GM18951 (cell line): ENCODE measurements around the gene MTCL3.

Experiments
- POLR2A ChIP-seq: IDR thresholded peaks from 4 replicates; pipeline ENCODE4 v1.6.1; 2011; ENCODE audit warnings: mild to moderate bottlenecking; ENCODE audit not compliant: insufficient read length, insufficient read depth; ENCODE audit errors: extremely low read depth
- in situ Hi-C: fragments of 300-500 bp; cut with MboI; formaldehyde crosslinking; loops from one replicate; pipeline ENCODE4 v1.12.0; 2022; ENCODE audit warnings: low sequenced_read_pairs, mixed read lengths, inconsistent platforms; ENCODE audit not compliant: unreplicated experiment

The MTCL3 gene

DNA sequence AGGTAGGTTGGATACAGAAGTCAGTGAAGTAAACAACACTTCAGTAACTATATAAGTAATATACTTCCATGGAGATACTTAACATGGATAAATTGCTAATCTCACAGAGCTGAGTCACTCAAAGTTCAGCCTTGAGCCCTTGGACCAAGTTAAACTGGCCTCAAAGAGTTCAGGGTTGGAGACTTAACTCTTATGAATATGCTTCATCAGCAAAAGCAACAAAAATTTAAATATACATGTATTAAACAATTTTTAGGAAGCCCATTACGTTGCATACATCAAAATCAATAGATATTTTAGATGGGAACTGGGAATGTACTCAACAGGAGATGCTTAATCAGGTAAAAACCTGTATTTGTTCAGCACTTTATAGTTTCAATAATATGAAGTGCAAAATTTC is 12.2 kb downstream of the MTCL3 start:
- in situ Hi-C loops, result no loop called here

DNA sequence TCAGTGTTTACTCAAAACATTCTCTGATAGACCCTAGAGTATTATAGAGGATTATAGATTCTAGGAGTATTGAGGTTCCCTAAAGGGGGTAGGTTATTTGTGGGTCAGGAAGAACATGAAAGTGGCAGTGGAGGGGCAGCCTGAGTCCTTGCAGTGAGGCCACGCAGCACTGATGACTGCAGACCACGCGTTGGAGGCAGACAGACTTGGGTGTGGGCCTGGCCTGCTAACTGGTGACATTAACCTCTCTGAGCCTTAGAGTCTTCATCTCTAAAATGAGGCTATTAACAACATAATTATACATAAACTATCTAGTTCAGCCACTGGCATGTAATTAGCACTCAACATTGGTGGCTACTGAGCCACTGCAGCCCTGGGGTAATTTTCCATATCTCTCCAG is 16.1 kb downstream of the MTCL3 start:
- in situ Hi-C loops, result no loop called here
- no peak for TF ChIP-seq POLR2A

More for the DNA sequence above, 12.2 kb downstream of the MTCL3 start:
- TF ChIP-seq POLR2A, result no peak

- in situ Hi-C loops, result no loop called here
- no peak for TF ChIP-seq POLR2A
Measured at GRCh38 chr6:127497410-127497809, 21.7 kb downstream of the MTCL3 start.

DNA sequence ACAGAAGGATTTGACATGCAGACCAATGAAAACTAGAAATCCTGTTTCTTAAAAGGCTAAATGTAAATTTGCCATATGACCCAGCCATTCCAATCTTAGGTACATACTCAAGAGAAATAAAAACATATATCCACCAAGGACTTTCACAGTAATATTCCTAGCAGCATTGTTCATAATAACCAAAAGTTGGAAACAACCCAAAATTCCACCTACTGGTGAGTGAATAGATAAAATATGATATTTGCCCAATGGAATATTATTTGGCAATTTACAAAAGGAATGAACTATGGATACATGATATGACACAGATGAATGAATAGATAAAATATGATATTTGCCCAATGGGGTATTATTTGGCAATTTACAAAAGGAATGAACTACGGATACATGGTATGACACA is 22.7 kb downstream of the MTCL3 start:
- TF ChIP-seq POLR2A, result no peak
- in situ Hi-C loops, result no loop called here

DNA sequence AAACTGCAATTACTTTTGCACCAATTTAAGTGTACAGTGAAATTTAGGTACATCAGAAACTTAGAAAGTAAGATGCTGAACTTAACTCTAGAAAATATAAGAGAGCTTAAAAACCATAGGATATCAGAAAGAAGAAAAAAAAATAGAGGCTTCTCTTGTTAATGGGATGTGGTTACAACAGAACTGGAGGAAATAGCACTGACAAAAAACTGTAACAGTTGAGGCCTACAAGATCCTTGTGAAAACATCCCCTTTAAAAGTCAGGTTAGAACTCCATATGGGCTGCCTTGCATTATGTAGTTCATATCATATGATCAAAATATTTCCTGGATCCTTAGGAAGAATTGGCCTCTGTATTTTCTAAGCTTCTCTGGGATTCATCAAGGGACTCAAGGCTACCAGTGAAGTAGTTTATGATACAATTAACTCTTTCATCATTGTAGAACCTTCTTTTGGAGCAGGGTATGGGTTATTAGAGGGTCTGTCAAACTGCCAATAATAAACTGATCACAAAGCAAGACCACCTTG is 24.8 kb downstream of the MTCL3 start:
- in situ Hi-C loops, result no loop called here
- no peak for TF ChIP-seq POLR2A

GRCh38 chr6:127489248-127489647 is 29.9 kb downstream of the MTCL3 start:
- no peak for TF ChIP-seq POLR2A
- in situ Hi-C loops, result no loop called here

DNA sequence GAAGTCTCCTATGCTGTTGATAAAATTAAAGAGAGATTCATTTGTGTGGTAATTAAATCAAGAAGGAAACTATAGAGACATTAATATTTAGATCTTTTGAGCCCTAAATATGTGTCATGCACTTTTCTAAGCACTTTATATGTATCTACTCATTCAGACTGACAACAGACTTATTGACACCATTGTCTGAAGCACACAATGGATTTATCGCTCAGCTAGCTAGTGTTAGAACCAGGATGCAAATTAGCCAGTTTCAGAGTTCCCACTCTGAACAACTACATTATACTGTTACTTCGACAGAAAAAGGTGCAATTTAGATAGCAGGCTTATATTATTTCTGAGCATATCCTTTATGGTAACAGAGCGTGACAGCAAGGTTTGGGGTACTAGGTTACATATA is 32.2 kb downstream of the MTCL3 start:
- in situ Hi-C loops, result no loop called here

DNA sequence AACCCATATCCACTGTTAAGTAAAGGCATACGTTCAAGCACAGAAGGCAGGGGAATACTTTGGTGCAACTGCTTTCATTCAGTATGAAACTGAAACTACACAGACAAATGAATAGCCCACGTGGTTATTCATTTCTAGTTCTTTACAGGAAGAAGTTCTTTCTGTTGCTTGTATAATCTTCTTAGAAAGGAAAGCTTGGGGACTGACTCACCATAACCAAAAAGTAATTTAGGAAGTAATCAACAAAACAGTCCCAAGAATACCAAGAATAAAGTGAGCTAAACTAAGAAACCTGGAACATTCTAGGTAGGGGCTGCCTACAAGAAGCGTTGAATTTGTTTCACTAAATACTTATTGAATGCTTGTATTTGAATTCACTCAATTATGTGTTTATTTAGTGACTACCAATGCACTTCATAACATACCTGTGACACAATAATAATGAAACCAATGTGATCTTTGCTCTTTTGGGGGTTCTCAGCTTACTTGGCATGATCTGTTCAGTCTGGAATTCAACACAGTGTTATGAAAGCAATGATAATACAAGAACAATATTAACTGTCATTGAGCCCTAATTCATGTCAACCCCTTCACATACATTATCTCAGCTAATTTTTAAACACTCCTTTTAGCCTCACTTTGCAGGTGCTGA is 34.8 kb downstream of the MTCL3 start:
- in situ Hi-C loops, result no loop called here
- TF ChIP-seq POLR2A, result no peak

More for the DNA sequence above, 32.2 kb downstream of the MTCL3 start:
- no peak for TF ChIP-seq POLR2A

DNA sequence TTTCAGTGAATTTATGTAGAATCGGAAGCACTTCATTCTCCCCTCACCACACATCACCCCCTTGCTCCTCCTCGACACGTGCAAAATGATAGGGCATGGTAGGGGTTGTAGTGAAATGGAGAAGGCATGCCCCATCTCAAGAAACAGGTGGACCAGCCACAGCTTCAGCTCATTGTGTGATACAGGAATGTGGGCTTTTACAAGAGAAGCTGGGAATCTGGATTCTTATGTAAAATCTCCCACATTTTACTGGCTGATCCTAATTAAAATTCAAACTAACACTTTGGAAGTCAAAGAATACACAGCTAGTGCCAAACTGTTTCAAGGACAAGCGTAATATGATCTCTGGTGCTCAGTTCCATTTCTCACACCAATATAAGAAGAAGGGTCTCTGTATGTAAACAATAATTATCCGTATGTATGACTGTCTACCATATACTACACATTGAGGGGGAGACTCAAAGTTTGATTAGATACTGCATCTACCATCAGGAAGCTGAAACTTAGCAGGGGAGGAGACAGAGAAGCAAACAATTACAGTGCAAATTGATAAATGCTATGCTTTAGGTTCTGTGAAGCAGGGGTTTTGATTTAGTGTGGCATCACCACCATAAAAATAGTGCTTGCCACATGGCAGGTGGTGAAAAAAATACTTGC is 35.6 kb downstream of the MTCL3 start:
- TF ChIP-seq POLR2A, result no peak
- in situ Hi-C loops, result no loop called here

DNA sequence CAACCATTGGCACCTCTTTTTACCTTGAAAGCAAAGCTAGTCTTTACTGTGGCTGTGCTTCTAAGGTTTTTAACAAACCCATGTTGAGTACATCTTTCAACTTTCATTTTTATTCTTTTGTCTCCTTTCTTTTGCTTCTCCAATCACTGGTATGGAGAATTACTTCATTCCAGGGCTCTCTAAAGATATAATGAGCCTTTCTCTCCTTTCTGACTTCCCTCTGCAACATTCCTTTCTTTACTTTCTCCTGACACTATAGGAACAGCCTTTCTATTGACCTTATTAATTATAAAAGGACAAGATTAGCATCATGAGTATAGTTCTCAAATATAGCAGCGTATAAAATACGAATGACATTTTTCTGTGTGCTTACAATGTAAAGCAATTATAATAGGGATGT is 36.8 kb downstream of the MTCL3 start:
- no peak for TF ChIP-seq POLR2A
- in situ Hi-C loops, result no loop called here

DNA sequence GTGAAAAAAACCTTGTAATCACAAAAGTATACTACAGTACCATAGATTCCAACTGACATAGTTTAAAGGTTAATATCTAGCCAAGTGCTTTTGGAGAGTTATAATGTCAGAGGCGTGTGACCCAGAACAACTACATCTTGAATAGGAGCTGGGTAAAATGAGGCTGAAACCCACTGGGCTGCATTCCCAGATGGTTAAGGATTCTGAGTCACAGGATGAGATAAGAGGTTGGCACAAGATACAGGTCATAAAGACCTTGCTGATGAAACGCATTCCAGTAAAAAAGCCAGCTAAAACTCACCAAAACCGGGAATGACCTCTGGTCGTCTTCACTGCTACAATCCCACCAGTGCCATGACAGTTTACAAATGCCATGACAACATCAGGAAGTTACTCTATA is 37.5 kb downstream of the MTCL3 start:
- in situ Hi-C loops, result no loop called here
- no peak for TF ChIP-seq POLR2A

DNA sequence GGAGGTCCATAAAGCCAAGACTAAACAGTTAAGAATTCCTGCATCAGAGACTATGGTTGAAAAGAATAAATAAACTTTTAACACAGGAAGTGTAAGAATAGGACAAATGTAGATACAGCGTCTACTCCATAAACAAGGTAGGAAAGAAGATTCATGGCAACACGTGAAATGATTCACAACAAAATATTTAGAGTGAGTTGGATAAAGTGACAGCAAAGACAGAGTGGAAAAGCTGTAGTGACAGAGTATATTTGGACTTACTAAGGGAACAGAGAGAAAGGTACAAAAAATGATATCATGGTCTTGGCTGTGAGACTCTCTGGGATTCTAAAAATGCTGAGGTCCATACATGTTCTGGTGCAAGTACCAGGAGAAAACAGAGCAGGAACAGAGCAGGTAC is 38.0 kb downstream of the MTCL3 start:
- TF ChIP-seq POLR2A, result no peak
- in situ Hi-C loops, result no loop called here

DNA sequence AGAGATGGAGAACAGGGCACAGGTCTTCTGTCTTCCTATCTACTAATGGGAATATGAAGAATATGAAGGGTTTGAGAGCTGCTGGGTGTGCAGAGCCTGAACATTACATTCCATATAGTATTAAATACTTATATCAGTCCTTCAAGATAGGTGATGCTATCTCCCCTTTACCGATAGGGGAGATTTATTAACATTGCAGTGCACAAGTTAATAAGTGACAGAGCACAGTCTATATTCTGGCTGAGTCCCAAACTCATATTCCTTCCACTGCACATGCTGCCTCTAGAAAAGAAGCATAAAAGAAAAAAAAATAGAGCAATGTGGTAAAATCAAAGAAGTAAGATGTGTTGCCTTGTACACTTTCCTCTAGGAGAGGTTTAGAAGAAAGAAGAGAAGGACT is 41.5 kb downstream of the MTCL3 start:
- in situ Hi-C loops, result no loop called here
- no peak for TF ChIP-seq POLR2A

DNA sequence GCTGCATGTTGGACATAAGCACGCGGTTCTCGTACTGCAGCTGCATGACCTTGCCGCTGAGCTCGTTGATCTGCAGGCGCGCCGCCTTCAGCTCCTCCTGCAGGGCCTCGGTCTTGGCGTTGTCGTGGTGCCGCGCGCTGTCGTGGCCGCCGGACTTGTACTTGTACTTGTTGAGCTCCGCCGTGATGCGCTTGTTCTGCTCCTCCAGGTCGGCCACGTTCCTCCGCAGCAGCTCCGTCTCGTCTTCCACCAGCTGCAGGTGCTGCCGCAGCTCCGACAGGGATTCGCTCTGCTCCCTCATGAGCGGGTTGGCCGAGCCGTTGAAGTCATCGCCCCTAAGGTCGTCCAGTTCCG is 43.3 kb downstream of the MTCL3 start:
- no peak for TF ChIP-seq POLR2A
- in situ Hi-C loops, result no loop called here
